Suprapubic skin (tissue), 4 donors: ENCODE measurements around the gene ALDH1L1.

Experiments used
- CTCF ChIP-seq, 2 donors: fragments of 200-600 bp in 1 of 2; fragments of 450-650 bp in 1 of 2; sonication (generic) in 1 of 2; IDR thresholded peaks; one replicate each; pipeline ENCODE4 v1.5.1; 2016 to 2019; ENCODE audit warnings: antibody characterized with exemption in 2 of 2, mild to moderate bottlenecking in 1 of 2, moderate library complexity in 1 of 2
- POLR2A ChIP-seq, 2 donors: fragments of 450-650 bp; IDR thresholded peaks; one replicate each; pipeline ENCODE4 v1.6.1; 2017; ENCODE audit warnings: antibody characterized with exemption in 2 of 2, mild to moderate bottlenecking in 2 of 2, moderate library complexity in 2 of 2
- POLR2AphosphoS5 ChIP-seq, 3 donors: sonication (generic); formaldehyde crosslinking; IDR thresholded peaks; one replicate each; pipeline ENCODE4 v1.6.1; 2017; ENCODE audit warnings: antibody characterized with exemption in 3 of 3

GRCh38 chr3:126076140-126076539, 104.2 kb downstream of the ALDH1L1 start:
- TF ChIP-seq CTCF (IDR thresholded peaks at IDR 0.05): no peak
- no peak for TF ChIP-seq POLR2A (IDR thresholded peaks at IDR 0.05)
- no peak for TF ChIP-seq POLR2AphosphoS5 (IDR thresholded peaks at IDR 0.05)
